SK-N-SH (cell line): ENCODE data around the gene TDRD12. TPM values are rescaled to one million over a fixed set of nuclear protein-coding genes. Genes with fewer than 3 reads are reported as not detected.
"Not testable (repeated sequence)": the region's sequence is repeated elsewhere in the genome, so short reads cannot be mapped to it uniquely, and the experiment has no call there.

Source experiments
- CTCF ChIA-PET: fragments of 300-600, 350-600 bp; formaldehyde crosslinking; extraction: SDS; loops from one replicate; lab custom pipeline; 2021; lab: Yijun Ruan, JAX
- POLR2A ChIA-PET: fragments of 350-600 bp; sonication (Branson Sonifier 250); formaldehyde crosslinking; extraction: SDS; loops from one replicate; lab custom pipeline; 2020; ENCODE audit warnings: antibody characterized with exemption, inconsistent platforms; lab: Yijun Ruan, JAX
- DNase-seq: peaks from one replicate; pipeline ENCODE4 v3.0.0; 2012
- H2AFZ ChIP-seq: fragments of 200-600 bp; sonication (generic); 2 replicates; pipeline ENCODE4 v1.8.1; 2016; ENCODE audit warnings: antibody characterized with exemption, mild to moderate bottlenecking, low read depth
- H3F3A ChIP-seq: fragments of 200-600 bp; sonication (generic); replicated peaks from 2 replicates; pipeline ENCODE3; 2016; ENCODE audit warnings: antibody characterized with exemption, mild to moderate bottlenecking; ENCODE audit not compliant: insufficient read depth
- H3K27ac ChIP-seq, 2 experiments: fragments of 200-500 bp in 1 of 2; fragments of 200-600 bp in 1 of 2; sonication (Bioruptor generic) in 1 of 2; sonication (generic), shearing (Covaris generic) in 1 of 2; 2 replicates each; pipeline versions ENCODE4 v1.5.1 to v1.6.1; 2014 to 2016; ENCODE audit warnings: low read depth in 2 of 2, inconsistent platforms in 1 of 2, low read length in 1 of 2, mild to moderate bottlenecking in 1 of 2, mixed read lengths in 1 of 2
- H3K27me3 ChIP-seq: fragments of 200-600 bp; sonication (generic), shearing (Covaris generic); 2 replicates; pipeline ENCODE4 v1.6.1; 2016; ENCODE audit warnings: mixed run types; ENCODE audit not compliant: insufficient read depth
- H3K36me3 ChIP-seq, 2 experiments: fragments of 200-500 bp in 1 of 2; fragments of 200-600 bp in 1 of 2; sonication (Bioruptor generic) in 1 of 2; sonication (generic) in 1 of 2; replicated peaks in 1 of 2; 2 replicates each; pipeline versions ENCODE3 to v1.5.1; 2014 to 2016; ENCODE audit warnings: low read length in 1 of 2, mild to moderate bottlenecking in 1 of 2; ENCODE audit not compliant: insufficient read depth in 2 of 2, control insufficient read depth in 1 of 2
- H3K4me1 ChIP-seq, 2 experiments: fragments of 200-500 bp in 1 of 2; fragments of 200-600 bp in 1 of 2; sonication (Bioruptor generic) in 1 of 2; sonication (generic), shearing (Covaris generic) in 1 of 2; 2 replicates each; pipeline versions ENCODE4 v1.5.1 to v1.6.1; 2014 to 2016; ENCODE audit warnings: low read depth in 1 of 2, low read length in 1 of 2, mixed run types in 1 of 2; ENCODE audit not compliant: insufficient read depth in 2 of 2, control insufficient read depth in 1 of 2
- H3K4me2 ChIP-seq: fragments of 200-600 bp; sonication (generic), shearing (Covaris generic); 2 replicates; pipeline ENCODE4 v1.6.1; 2017; ENCODE audit warnings: mixed run types
- H3K4me3 ChIP-seq, 2 experiments: fragments of 200-500 bp in 1 of 2; fragments of 200-600 bp in 1 of 2; sonication (Bioruptor generic) in 1 of 2; sonication (generic), shearing (Covaris generic) in 1 of 2; 2 replicates each; pipeline versions ENCODE4 v1.5.1 to v1.8.1; 2014 to 2016; ENCODE audit warnings: low read depth in 2 of 2, inconsistent platforms in 1 of 2, low read length in 1 of 2, mild to moderate bottlenecking in 1 of 2, mixed read lengths in 1 of 2, moderate library complexity in 1 of 2
- H3K79me2 ChIP-seq: fragments of 200-600 bp; sonication (generic); 2 replicates; pipeline ENCODE4 v1.8.1; 2017; ENCODE audit warnings: mild to moderate bottlenecking; ENCODE audit not compliant: insufficient read depth
- H3K9ac ChIP-seq: fragments of 200-600 bp; sonication (generic); 2 replicates; pipeline ENCODE4 v1.6.1; 2017; ENCODE audit warnings: mixed run types
- H3K9me2 ChIP-seq: fragments of 200-600 bp; sonication (generic); 2 replicates; pipeline ENCODE4 v1.6.1; 2017; ENCODE audit warnings: mixed run types
- H3K9me3 ChIP-seq: fragments of 200-600 bp; sonication (generic); 2 replicates; pipeline ENCODE4 v1.6.1; 2017; ENCODE audit warnings: mixed run types, mild to moderate bottlenecking, moderate library complexity
- H4K20me1 ChIP-seq: fragments of 200-600 bp; sonication (generic); 2 replicates; pipeline ENCODE4 v1.6.1; 2017; ENCODE audit warnings: mild to moderate bottlenecking, mixed run types; ENCODE audit not compliant: insufficient read depth
- CHD2 ChIP-seq: fragments of 150-350 bp; IDR thresholded peaks from 2 replicates; pipeline ENCODE4 v1.6.1; 2018; ENCODE audit warnings: low read length; ENCODE audit not compliant: partially characterized antibody
- ELF1 ChIP-seq: IDR thresholded peaks from 2 replicates; pipeline ENCODE4 v1.4.0; 2012
- EP300 ChIP-seq, 2 experiments: IDR thresholded peaks; 2 replicates each; pipeline versions ENCODE4 v1.4.0 to v1.6.1; 2012; ENCODE audit warnings: borderline replicate concordance in 1 of 2, low read depth in 1 of 2, low read length in 1 of 2
- FOSL2 ChIP-seq: IDR thresholded peaks from 2 replicates; pipeline ENCODE4 v1.4.0; 2012; ENCODE audit warnings: low read depth, mild to moderate bottlenecking, moderate library complexity, borderline replicate concordance
- GABPA ChIP-seq: IDR thresholded peaks from 2 replicates; pipeline ENCODE4 v1.4.0; 2012; ENCODE audit warnings: low read depth, mild to moderate bottlenecking
- JUND ChIP-seq: IDR thresholded peaks from 2 replicates; pipeline ENCODE4 v1.4.0; 2012
- NRF1 ChIP-seq: IDR thresholded peaks from 2 replicates; pipeline ENCODE4 v1.6.1; 2012; ENCODE audit warnings: low read depth, mild to moderate bottlenecking, low read length
- PBX3 ChIP-seq: IDR thresholded peaks from 2 replicates; pipeline ENCODE4; 2012
- RXRA ChIP-seq: IDR thresholded peaks from 2 replicates; pipeline ENCODE4 v1.4.0; 2012; ENCODE audit warnings: low read depth, mild to moderate bottlenecking, borderline replicate concordance
- YY1 ChIP-seq: IDR thresholded peaks from 2 replicates; pipeline ENCODE4 v1.4.0; 2012; ENCODE audit warnings: low read depth, mild to moderate bottlenecking
- WGBS: methylation state at CpG from one replicate; pipeline ENCODE4 v1.1.6; 2017; ENCODE audit warnings: low lambda C conversion rate; 5-methylcytosine and 5-hydroxymethylcytosine counted together
- polyA plus RNA-seq, 3 experiments: library from polyadenylated mRNA; depleted of rRNA; stranded (reverse); fragments of >200 nt; gene quantifications; 2 replicates each; pipeline ENCODE4 v1.2.3, GENCODE V29; 2012
- TF ChIP-seq, protein P1 (sequence below): IDR thresholded peaks from 2 replicates; pipeline ENCODE4 v1.6.1; 2012; ENCODE audit warnings: mild to moderate bottlenecking, low read depth, low read length, moderate library complexity

TDRD12 gene
- polyA plus RNA-seq, 1 of the 3 experiments (the other 2 are of a cell fraction), result 0.05 TPM

- H3K79me2 ChIP-seq, result no peaks in the 10 kb centered on the region
- 38% methylated on average over 3 of the region's 3 CpGs for WGBS
- no peak overlapping the region for H3K9ac ChIP-seq
- no peak overlapping the region for H3K4me2 ChIP-seq
- ChIA-PET CTCF (no interaction called here), POLR2A (no interaction called here)
- TF ChIP-seq RXRA (no peak), JUND (no peak), PBX3 (no peak), YY1 (no peak), ELF1 (no peak), CHD2 (no peak), GABPA (no peak), FOSL2 (no peak), EP300 (IDR thresholded peaks at IDR 0.05; ENCODE audit: borderline replicate concordance in 1 of 2, low read depth in 1 of 2, low read length in 1 of 2) (no peak), NRF1 (no peak)
- TF ChIP-seq, protein P1, sequence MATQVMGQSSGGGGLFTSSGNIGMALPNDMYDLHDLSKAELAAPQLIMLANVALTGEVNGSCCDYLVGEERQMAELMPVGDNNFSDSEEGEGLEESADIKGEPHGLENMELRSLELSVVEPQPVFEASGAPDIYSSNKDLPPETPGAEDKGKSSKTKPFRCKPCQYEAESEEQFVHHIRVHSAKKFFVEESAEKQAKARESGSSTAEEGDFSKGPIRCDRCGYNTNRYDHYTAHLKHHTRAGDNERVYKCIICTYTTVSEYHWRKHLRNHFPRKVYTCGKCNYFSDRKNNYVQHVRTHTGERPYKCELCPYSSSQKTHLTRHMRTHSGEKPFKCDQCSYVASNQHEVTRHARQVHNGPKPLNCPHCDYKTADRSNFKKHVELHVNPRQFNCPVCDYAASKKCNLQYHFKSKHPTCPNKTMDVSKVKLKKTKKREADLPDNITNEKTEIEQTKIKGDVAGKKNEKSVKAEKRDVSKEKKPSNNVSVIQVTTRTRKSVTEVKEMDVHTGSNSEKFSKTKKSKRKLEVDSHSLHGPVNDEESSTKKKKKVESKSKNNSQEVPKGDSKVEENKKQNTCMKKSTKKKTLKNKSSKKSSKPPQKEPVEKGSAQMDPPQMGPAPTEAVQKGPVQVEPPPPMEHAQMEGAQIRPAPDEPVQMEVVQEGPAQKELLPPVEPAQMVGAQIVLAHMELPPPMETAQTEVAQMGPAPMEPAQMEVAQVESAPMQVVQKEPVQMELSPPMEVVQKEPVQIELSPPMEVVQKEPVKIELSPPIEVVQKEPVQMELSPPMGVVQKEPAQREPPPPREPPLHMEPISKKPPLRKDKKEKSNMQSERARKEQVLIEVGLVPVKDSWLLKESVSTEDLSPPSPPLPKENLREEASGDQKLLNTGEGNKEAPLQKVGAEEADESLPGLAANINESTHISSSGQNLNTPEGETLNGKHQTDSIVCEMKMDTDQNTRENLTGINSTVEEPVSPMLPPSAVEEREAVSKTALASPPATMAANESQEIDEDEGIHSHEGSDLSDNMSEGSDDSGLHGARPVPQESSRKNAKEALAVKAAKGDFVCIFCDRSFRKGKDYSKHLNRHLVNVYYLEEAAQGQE, result no peak
- no peaks in the 10 kb centered on the region for H3K9me3 ChIP-seq
- no peaks in the 10 kb centered on the region for H3K4me1 ChIP-seq
- H3K27ac ChIP-seq, result no peak overlapping the region
- H2AFZ ChIP-seq, result no peak overlapping the region
- H3K36me3 ChIP-seq, result no peaks in the 10 kb centered on the region
- no peaks in the 10 kb centered on the region for H3K9me2 ChIP-seq
- no peaks in the 10 kb centered on the region for H3K27me3 ChIP-seq
- DNase-seq, result no peak
- no peak overlapping the region for H3K4me3 ChIP-seq
- no peaks in the 10 kb centered on the region for H3F3A ChIP-seq
- no peaks in the 10 kb centered on the region for H4K20me1 ChIP-seq
Measured at GRCh38 chr19:32757189-32757588, 37.6 kb downstream of the TDRD12 start.

GRCh38 chr19:32765365-32765764, 45.8 kb downstream of the TDRD12 start:
- H3K9me2 ChIP-seq, H3K36me3 ChIP-seq, H3K79me2 ChIP-seq, H3K4me2 ChIP-seq, H3K9ac ChIP-seq, H3K27me3 ChIP-seq, DNase-seq, H3F3A ChIP-seq, H3K4me1 ChIP-seq, H3K27ac ChIP-seq, H3K9me3 ChIP-seq, H4K20me1 ChIP-seq, POLR2A ChIA-PET, H3K4me3 ChIP-seq, H2AFZ ChIP-seq: not testable (repeated sequence)
- WGBS, result 48% methylated on average over 5 of the region's 5 CpGs
- CTCF ChIA-PET, result interaction anchor here (0.5 to 0.6 kb wide), 2 partner anchors 54 to 58 kb away, joined by 3 to 4 read pairs; no protein-coding TSS in a partner anchor
